Stimulated activated CD4-positive, alpha-beta T cell treated with anti-CD3 and anti-CD28 coated beads, Interleukin-4, amount 100 ng/mL, for 4 hours (primary cell): ENCODE measurements around the gene POFUT2.
A peak's percentile ranks its signal among the peaks of the same experiment; 100 is the strongest.
"Not testable (repeated sequence)": the region's sequence is repeated elsewhere in the genome, so short reads cannot be mapped to it uniquely, and the experiment has no call there.

Experiments used
- DNase-seq, 2 experiments: peaks; one replicate each; pipeline ENCODE4 v3.0.0-alpha.2; 2020

The POFUT2 gene

GRCh38 chr21:45309987-45310381 is 22.3 kb upstream of the POFUT2 start:
- DNase-seq, result no peak

- DNase-seq, result peak in 1 of 2 experiments; percentile 29
Measured at GRCh38 chr21:45309069-45309986, 21.6 kb upstream of the POFUT2 start.

- no peak for DNase-seq
Measured at GRCh38 chr21:45308194-45309068, 20.7 kb upstream of the POFUT2 start.

DNA sequence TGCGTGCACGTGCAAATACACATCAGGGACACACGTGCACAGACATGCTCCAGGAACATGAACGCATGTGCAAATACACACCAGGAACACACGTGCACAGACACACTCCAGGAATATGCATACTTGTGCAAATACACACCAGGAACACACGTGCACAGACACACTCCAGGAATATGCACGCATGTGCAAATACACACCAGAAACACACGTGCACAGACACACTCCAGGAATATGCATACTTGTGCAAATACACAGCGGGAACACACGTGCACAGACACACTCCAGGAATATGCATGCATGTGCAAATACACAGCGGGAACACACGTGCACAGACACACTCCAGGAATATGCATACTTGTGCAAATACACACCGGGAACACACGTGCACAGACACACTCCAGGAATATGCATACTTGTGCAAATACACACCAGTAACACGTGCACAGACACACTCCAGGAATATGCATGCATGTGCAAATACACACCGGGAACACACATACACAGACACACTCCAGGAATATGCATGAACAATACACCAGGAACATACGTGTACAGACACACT is 20.0 kb upstream of the POFUT2 start:
- DNase-seq, result not testable (repeated sequence)

- no peak for DNase-seq
Measured at GRCh38 chr21:45306832-45307571, 19.3 kb upstream of the POFUT2 start.

- DNase-seq, result no peak
Measured at GRCh38 chr21:45306453-45306831, 18.7 kb upstream of the POFUT2 start.

DNA sequence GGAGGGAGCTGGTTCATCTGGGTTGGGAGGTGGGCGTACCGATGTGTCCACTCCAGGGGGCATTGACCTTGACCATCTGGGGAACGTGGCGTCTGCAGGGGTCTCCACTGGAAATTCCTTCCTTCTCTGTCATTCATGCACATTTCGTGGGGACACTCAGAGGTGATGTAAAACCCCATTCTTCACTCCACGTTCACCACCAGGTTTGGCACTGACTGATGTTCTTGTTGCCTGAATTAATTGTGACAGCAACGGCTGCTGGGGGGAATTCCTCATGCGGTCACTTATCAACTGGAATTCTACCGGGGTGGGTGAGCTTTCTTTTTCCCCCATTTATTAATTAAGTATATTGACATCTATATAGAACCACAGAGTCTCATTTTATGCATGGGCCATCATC is 18.1 kb upstream of the POFUT2 start:
- DNase-seq, result no peak

GRCh38 chr21:45304945-45305344 is 17.2 kb upstream of the POFUT2 start:
- DNase-seq, result no peak

DNA sequence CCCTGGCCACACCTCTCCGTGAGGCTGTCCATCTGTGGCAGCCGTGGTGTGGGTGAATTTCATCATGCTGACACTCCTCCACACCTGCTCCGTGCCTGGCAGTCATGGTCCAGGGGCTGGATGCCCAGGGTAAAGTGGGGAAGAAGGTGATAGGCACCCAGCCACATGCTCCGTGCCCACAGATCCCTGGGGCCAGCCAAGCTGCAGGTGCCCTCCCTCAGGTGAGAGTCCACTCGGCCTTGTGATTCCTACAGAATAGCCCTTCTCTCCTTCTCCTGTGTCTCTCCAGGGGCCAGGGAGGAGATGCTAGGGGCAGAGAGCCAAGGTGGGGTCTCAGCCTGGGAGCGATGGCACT is 16.8 kb upstream of the POFUT2 start:
- no peak for DNase-seq

- DNase-seq, result no peak
Measured at GRCh38 chr21:45303751-45304475, 16.2 kb upstream of the POFUT2 start.

- no peak for DNase-seq
Measured at GRCh38 chr21:45303091-45303615, 15.5 kb upstream of the POFUT2 start.

- DNase-seq, result peak; percentile 32 to 62
Measured at GRCh38 chr21:45302082-45303061, 14.7 kb upstream of the POFUT2 start.

DNA sequence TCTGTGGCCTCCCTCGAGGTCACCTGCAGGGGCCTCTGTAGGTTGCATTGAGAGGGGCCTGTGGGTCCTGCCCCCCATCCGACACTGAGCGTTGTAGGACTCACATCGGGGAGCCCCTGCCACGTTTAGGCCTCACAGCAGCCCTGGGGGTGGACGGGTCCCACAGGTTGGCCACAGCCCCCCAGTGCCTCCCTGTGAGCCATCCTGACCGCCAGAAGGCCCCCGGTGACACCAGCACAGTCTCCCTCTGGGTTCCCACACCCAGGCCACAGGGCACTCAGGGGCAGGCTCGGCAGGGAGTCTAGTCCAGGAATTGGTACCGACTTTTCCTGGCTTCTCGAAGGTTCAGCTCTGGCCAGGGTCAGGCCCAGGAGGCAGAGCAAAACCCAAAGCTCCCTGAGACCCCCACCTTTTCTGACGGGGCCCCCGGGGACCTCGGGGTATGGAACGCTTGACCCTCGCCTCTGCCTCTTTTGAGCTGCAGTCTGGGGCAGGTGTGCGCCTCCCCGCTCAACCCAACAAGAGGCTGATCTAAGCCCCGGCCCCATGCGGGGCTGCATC is 13.9 kb upstream of the POFUT2 start:
- DNase-seq, result no peak

DNA sequence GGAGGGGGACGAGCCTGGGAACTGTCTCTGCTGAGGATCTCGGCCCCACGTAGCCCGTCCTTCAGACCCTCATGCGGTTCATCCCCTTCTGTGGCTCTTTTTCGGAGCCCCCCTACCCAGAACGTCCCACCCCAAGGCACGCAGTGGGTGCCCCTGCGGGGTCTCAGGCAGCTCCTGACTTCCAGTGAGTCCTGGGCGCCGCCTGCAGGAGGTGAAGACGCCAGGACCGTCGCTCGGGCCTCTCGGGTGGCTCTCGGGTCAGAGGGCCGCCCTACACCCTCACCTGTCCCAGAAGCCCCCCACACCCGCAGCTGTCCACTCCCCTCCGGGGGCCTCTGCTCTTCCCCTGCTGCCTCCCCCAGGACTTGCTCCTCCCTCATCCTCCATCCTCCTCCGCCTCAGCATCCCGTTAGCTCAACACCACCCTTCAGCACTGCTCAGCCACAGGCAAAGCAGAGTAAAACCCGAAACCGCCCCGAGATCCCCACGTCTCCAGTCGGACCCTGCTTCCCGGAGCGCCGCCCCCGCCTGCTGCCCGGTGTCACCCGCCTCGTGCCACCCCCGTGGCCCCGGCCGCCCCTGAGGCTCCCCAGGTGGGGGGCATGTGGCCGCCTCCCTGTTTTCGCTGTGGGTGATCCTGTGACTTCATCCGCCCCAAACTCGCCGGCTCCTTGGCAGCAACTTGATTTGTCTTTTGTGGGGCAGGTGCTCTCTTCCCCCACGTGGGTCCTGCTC is 13.3 kb upstream of the POFUT2 start:
- no peak for DNase-seq

DNA sequence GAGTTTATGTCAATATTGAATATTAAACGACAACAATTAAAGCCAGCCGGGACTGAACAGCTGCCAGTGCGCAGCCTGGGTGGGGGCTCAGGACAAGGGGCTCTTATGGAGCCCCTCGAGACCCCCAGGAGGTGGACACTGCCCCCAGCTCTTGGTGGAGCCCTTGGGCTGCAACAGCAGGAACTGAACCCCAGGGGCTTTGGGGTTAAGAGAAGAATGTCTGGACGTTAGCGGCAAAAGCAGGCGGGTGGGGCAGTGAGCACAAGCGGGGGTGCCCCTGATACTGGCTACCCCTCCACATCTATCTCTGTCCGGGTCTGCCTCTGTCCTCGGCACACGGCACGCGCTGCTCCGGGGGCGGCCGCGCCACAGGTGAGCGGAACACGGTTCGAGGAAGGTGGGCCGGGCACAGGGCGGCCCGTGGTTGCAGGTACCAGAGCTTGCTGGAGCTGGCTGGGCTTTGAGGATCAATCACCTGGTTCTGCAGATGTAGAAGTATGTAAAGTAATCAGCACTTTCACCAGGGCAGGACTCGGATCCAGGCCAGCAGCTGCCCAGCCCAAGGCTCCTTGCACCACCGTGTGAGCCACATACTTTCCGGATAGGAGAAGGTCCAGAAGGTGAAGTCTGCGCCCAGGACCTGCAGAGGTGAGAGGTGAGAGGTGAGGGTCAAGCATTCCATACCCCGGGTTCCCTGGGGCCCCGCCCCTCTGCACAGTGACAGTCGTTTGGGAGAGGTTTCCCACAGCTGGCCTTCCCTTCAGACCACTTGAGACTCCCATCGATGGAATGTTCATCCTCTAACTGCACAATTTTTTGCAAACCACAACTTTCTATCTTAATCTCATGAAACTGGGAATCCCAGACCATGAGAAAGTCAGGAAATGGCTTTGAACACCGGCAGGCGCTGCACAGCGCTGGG is 12.4 kb upstream of the POFUT2 start:
- no peak for DNase-seq

DNA sequence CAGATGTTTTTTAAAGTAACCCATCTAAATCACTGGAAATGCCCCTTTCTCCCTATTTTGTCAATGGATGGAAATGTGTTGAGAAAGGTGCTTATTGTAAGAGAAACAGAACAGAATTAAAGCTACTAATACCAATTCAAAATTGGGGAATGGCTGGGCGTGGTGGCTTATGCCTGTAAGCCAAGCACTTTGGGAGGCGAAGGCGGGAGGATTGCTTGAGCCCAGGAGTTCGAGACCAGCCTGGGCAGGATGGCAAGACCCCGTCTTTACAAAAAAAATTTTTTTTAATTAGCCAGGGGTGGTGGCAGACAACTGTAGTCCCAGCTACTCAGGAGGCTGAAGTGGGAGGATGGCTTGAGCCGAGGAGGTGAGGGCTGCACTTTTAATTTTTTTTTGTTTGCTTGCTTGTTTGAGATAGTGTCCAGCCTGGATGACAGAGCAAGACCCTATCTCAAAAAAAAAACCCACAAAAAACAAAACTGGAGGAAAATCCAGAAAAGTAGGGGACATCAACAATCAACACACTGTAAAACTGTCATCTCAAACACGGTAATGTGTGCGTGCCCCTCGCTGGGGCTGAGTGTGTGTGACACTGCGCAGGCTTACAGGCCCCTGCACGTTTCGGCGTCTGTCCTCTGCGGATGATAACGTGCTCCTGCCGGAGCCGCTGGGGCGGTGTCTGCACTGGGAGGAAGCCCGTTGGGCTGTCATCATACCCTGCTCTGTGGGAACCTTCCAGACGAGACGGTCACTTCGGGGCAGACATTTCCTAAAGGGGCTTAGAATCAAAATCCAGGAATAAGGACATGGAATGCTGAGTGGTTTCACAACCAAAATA is 11.6 kb upstream of the POFUT2 start:
- DNase-seq, result no peak

DNA sequence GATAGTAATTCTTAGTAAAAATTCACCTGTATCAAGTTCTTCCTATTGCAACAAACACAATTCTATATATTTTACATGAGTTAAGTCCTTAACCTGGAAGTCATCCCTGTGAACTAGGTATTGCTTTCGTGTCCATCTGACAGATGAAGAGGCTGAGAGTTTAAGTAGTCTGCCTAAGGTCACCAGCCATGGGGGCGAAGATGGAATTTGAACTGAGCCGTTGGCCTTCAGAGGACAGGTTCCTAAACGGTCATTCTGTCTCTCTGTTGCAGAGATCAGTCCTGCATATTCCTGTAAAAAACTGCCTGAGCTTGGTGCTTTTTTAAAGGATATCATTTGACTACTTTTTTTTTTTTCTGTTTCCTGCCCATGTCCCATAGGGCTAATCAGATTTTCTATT is 10.2 kb upstream of the POFUT2 start:
- no peak for DNase-seq
